ENCODE data around the gene OR2H2.

Gene OR2H2

DNA sequence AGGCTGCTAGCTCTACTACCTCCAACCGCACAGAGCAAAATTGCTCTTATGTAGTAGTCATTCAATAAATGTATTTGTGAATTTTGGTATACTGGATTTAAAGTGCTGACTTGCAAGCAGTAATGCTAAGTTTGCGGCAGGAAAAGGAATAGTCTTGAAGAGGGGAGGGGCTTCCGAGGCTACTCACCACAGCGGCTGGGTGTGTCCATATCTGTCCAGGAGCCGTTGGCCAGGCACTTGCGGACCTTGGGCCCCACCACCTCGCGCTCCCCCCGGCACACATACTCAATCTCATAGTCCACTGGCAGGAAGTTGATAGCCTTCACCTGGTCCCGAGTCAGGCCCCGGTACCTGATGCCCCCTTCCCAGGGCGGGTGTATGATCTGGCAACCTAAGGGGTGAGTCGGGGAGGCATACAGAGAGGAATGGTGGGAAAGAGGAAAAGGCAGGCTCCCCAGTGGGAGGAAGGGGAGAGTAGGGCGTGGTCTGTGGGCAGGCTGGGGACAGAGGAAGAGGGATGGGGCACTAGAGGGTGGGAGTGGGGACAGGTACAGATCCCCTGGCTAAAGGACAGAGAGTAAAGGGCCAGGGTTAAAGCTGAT is 46.4 kb downstream of the OR2H2 start:
- no peak for FAIRE-seq

DNA sequence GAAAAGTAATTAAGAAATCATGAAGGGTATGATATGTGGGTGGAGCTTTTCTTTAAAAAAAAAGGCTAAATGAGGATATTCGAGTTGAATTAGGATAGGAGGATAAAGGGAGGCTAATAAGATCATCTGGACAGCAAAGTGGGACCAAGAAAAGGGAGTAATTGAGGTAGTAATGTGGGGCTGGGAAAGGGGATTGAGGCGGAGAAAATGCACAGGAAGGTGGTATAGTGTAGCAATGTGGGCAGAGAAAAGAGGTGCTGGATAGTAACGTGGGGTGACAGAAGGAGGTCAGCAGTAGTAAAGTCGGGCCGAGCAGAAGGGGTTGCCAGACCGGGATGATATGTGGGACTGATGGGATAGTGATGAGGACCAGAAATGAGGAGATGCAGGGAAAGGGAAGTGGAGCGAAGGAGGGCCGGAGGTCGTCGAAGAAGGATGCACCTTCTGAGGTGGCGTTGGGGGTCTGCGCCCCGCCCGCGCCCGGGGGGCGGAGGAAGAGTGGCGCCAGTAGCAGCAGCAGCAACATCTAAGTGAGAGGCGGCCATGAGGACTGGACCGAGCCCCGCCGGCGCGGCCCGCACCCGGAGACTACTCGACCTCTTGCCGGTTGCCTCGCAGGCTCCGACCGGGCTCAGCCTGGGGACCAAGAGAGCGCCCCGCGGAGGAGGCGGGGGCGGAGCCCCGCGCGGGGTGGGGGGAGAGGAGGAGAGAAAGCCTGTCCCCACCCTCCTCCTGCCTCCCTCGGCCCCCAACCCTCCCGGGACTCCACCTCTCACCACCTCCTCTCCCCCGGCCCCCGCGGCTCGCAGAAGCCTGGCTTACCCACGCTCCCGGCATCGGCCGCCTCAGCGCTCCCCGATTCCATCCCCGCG is 47.2 kb downstream of the OR2H2 start:
- no peak for FAIRE-seq

- FAIRE-seq: no peak
These were observed 48.0 kb downstream of the OR2H2 start, which contains the start of gene GABBR1 for GRCh38 chr6:29632789-29633533. GABBR1 (minus strand) TSS chr6:29633183; CDS start chr6:29632385, 798 bp downstream.

DNA sequence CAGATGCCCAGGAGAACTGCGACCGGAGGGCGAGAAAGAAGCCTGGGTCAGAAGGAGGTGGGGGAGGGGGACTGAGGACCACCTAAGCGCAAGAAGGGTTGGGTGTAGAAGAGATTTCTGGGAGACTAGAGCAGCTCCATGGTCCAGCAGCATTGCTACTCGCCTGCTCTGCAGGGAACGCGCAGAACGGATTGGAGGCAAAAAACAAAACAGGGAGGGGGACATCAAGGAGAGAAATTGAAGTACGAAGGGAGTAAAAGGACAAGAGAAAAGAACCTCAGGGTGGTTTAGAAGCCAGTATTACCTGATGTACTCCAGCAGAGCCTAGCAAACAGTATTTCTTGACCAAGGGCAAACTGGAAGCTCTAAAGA is 48.6 kb downstream of the OR2H2 start:
- FAIRE-seq: no peak

GRCh38 chr6:29637247-29637646 is 52.3 kb downstream of the OR2H2 start:
- FAIRE-seq: no peak

All from colon (tissue), 2 donors.